PC-9 (cell line): ENCODE data around the gene PTPRD. TPM values are rescaled to one million over a fixed set of nuclear protein-coding genes. Genes with fewer than 3 reads are reported as not detected.

Experiments used
- BruUV-seq: library from RNA; stranded (reverse); fragments of 400-500 nt; replicated peaks from 2 replicates; lab custom pipeline; 2021; lab: Mats Ljungman, UMichigan
- CTCF ChIA-PET: fragments of 300-600 bp; sonication (Branson Sonifier 250); formaldehyde crosslinking; loops from one replicate; lab custom pipeline; 2022; ENCODE audit warnings: antibody characterized with exemption; lab: Charles Lee
- POLR2A ChIA-PET: fragments of 300-600 bp; sonication (Branson Sonifier 250); formaldehyde crosslinking; loops from one replicate; lab custom pipeline; 2022; ENCODE audit warnings: antibody characterized with exemption; ENCODE audit not compliant: unreplicated experiment; lab: Charles Lee
- DNase-seq, 2 experiments: peaks; one replicate each; pipeline versions ENCODE4 v3.0.0 to v3.0.0-alpha.2; 2015 to 2022; ENCODE audit warnings: mixed read lengths in 1 of 2
- H2AFZ ChIP-seq: fragments of 200-600 bp; sonication (generic); 2 replicates; pipeline ENCODE4 v1.8.1; 2017; ENCODE audit warnings: antibody characterized with exemption
- H3F3A ChIP-seq: fragments of 200-600 bp; sonication (generic); 2 replicates; pipeline ENCODE4 v1.8.1; 2017; ENCODE audit warnings: antibody characterized with exemption, mild to moderate bottlenecking, low read depth; ENCODE audit not compliant: insufficient read depth
- H3K27ac ChIP-seq: fragments of 200-600 bp; sonication (generic); 2 replicates; pipeline ENCODE4 v1.6.1; 2016; ENCODE audit warnings: mixed run types
- H3K27me3 ChIP-seq: fragments of 200-600 bp; sonication (generic); 2 replicates; pipeline ENCODE4 v1.6.1; 2016; ENCODE audit warnings: low read depth, mixed run types; ENCODE audit not compliant: insufficient read depth
- H3K36me3 ChIP-seq: fragments of 200-600 bp; sonication (generic); 2 replicates; pipeline ENCODE4 v1.6.1; 2016; ENCODE audit warnings: low read depth, mixed run types
- H3K4me1 ChIP-seq: fragments of 200-600 bp; sonication (generic); replicated peaks from 2 replicates; pipeline ENCODE4 v1.6.1; 2016; ENCODE audit warnings: mixed run types; ENCODE audit not compliant: insufficient read depth
- H3K4me2 ChIP-seq: fragments of 200-600 bp; sonication (generic); 2 replicates; pipeline ENCODE4 v1.6.1; 2017; ENCODE audit warnings: mixed run types
- H3K4me3 ChIP-seq: fragments of 200-600 bp; sonication (generic); 2 replicates; pipeline ENCODE4 v1.6.1; 2016; ENCODE audit warnings: mixed run types
- H3K79me2 ChIP-seq: fragments of 200-600 bp; sonication (generic); 2 replicates; pipeline ENCODE4 v1.6.1; 2017; ENCODE audit warnings: low read depth, mixed run types
- H3K9me2 ChIP-seq: fragments of 200-600 bp; sonication (generic); 2 replicates; pipeline ENCODE4 v1.8.1; 2017; ENCODE audit warnings: mild to moderate bottlenecking; ENCODE audit not compliant: insufficient read depth
- H3K9me3 ChIP-seq: fragments of 200-600 bp; sonication (generic); 2 replicates; pipeline ENCODE4 v1.8.1; 2016; ENCODE audit warnings: low read depth; ENCODE audit not compliant: insufficient read depth
- H4K20me1 ChIP-seq: fragments of 200-600 bp; sonication (generic); 2 replicates; pipeline ENCODE4 v1.8.1; 2017; ENCODE audit not compliant: insufficient read depth
- CTCF ChIP-seq: fragments of 200-600 bp; sonication (generic); conservative IDR thresholded peaks from 2 replicates; pipeline ENCODE4 v1.6.1; 2017; ENCODE audit warnings: mixed run types, antibody characterized with exemption, mild to moderate bottlenecking, moderate library complexity
- EZH2 ChIP-seq: fragments of 200-600 bp; sonication (generic); IDR thresholded peaks from 2 replicates; pipeline ENCODE4 v1.8.0; 2017; ENCODE audit warnings: antibody characterized with exemption, low read depth
- intact Hi-C: fragments of 100-400 bp; cut with micrococcal nuclease; formaldehyde crosslinking; loops from one replicate; pipeline ENCODE4 v1.10.0; 2022; ENCODE audit not compliant: unreplicated experiment
- total RNA-seq: library from RNA; stranded (reverse); gene quantifications from 2 replicates; pipeline ENCODE4 v1.2.3, GENCODE V29; 2021

Gene PTPRD
- total RNA-seq, 1 experiment from 2014 or later: not detected

- no peak overlapping the region for H3K27ac ChIP-seq
- H2AFZ ChIP-seq: no peak overlapping the region
- no peaks in the 10 kb centered on the region for H3F3A ChIP-seq
- no TSS peak for BruUV-seq
- H3K4me1 ChIP-seq: no peaks in the 10 kb centered on the region
- H3K36me3 ChIP-seq: no peaks in the 10 kb centered on the region
- no peaks in the 10 kb centered on the region for H3K79me2 ChIP-seq
- intact Hi-C loops: no loop called here
- no peaks in the 10 kb centered on the region for H3K27me3 ChIP-seq
- POLR2A ChIA-PET: no interaction called here
- no peak for TF ChIP-seq EZH2
- no peak for TF ChIP-seq CTCF
- H3K4me2 ChIP-seq: no peak overlapping the region
- no peaks in the 10 kb centered on the region for H3K9me2 ChIP-seq
- H4K20me1 ChIP-seq: no peaks in the 10 kb centered on the region
- H3K9me3 ChIP-seq: no peaks in the 10 kb centered on the region
- H3K4me3 ChIP-seq: no peak overlapping the region
- no peak for DNase-seq
- CTCF ChIA-PET: no interaction called here
Measured at GRCh38 chr9:8297047-8297446, 2315.8 kb downstream of the PTPRD start.

- Histone ChIP-seq H2AFZ (no peak overlapping the region), H3K9me2 (no peaks in the 10 kb centered on the region), H3K9me3 (no peaks in the 10 kb centered on the region), H3K27me3 (no peaks in the 10 kb centered on the region), H3K4me2 (no peak overlapping the region), H3K4me1 (no peaks in the 10 kb centered on the region), H4K20me1 (no peaks in the 10 kb centered on the region), H3K4me3 (no peak overlapping the region), H3K36me3 (no peaks in the 10 kb centered on the region), H3K27ac (no peak overlapping the region), H3F3A (no peaks in the 10 kb centered on the region), H3K79me2 (no peaks in the 10 kb centered on the region)
- no peak for DNase-seq
- TF ChIP-seq CTCF (no peak), EZH2 (no peak)
- intact Hi-C loops: no loop called here
- CTCF ChIA-PET: no interaction called here
- POLR2A ChIA-PET: no interaction called here
- no TSS peak for BruUV-seq
Measured at GRCh38 chr9:8292657-8293056, 2320.1 kb downstream of the PTPRD start.

- Histone ChIP-seq H3F3A (no peaks in the 10 kb centered on the region), H3K4me2 (no peak overlapping the region), H3K9me2 (no peaks in the 10 kb centered on the region), H3K27me3 (no peaks in the 10 kb centered on the region), H3K79me2 (no peaks in the 10 kb centered on the region), H3K36me3 (no peaks in the 10 kb centered on the region), H3K9me3 (no peaks in the 10 kb centered on the region), H3K4me3 (no peak overlapping the region), H2AFZ (no peak overlapping the region), H4K20me1 (no peaks in the 10 kb centered on the region), H3K27ac (no peak overlapping the region), H3K4me1 (no peaks in the 10 kb centered on the region)
- intact Hi-C loops: no loop called here
- ChIA-PET CTCF (no interaction called here), POLR2A (no interaction called here)
- BruUV-seq: no TSS peak
- TF ChIP-seq EZH2 (no peak), CTCF (no peak)
- no peak for DNase-seq
Measured at GRCh38 chr9:8289681-8290080, 2323.1 kb downstream of the PTPRD start.
